ENCODE data around the gene OR2A7.
"Not testable (repeated sequence)": the region's sequence is repeated elsewhere in the genome, so short reads cannot be mapped to it uniquely, and the experiment has no call there.

Gene OR2A7, protein sequence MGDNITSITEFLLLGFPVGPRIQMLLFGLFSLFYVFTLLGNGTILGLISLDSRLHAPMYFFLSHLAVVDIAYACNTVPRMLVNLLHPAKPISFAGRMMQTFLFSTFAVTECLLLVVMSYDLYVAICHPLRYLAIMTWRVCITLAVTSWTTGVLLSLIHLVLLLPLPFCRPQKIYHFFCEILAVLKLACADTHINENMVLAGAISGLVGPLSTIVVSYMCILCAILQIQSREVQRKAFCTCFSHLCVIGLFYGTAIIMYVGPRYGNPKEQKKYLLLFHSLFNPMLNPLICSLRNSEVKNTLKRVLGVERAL

DNA sequence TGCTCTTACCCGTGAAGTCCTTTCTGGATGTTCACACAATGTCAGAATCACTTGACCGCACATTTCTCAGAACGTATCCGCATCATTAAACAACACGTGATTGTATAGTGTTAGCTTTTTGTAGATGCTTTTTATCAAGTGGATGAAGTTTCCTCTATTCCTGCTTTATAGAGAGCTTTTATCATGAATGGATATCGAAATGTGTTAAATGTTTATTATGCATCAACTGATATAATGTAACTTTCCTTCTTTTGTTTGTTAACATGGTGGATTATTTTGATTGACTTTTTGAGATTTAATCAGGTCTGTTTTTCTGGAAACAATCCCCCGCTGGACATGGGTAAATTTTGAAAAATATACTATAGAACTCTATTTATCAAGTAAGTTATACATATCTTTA is at the start of gene OR2A7:
Gene OR2A7, minus strand, starts transcription at position 101 of the 400 bp plus-strand sequence. CDS start 5,164 bp downstream, outside the sequence.
- not testable (repeated sequence) for ATAC-seq

DNA sequence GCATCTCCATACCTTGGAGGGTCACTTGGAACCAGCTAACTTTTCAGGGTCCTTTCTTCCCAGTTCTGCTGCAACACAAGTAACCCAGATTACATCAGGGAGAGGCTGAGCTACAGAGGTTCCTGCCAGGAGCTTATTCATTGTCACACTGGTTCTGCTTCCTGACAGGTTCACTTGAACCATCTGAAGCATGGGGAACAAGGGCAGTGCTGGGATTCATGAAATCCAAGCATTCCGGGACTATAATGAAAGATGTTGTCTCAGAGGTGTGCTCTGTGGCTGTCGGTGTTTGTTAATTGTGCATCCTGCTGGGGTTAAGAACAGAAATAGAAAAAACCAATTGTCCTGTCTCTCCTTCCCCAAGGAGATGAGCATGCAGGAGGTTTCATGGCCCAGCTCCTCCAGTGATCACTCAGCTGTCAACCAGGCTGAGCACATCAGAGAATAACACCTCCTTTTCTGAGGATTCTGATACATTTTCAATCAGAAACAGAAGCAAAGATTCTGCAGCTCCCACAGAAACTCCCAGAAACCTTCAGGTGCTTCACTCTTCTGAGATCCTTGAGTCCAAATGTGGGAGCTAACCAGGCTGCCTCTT is 47.4 kb upstream of the OR2A7 start, which contains the start of gene OR2A1:
Gene OR2A1, plus strand, starts transcription at position 548 of the 598 bp plus-strand sequence. CDS start 5,706 bp downstream, outside the sequence.
- ATAC-seq = not testable (repeated sequence)

DNA sequence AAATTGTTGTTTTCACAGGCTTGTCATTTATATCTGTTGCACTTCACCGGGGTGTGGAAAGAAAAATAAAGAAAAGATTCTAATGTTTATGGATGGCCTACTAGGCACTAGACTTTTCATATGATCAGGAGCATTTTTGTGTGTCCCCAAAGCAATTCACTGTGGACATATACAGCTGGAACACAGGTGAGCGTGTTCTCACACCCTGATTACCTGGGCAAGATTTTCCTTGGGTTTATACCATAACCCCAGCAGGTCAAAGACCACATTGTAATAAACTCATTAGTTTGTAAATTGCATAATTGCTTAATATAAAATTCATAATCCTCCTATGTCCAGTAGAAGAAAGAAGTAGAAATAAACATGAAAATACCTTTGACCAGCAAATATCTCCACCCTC is 46.6 kb upstream of the OR2A7 start:
- ATAC-seq = not testable (repeated sequence)

DNA sequence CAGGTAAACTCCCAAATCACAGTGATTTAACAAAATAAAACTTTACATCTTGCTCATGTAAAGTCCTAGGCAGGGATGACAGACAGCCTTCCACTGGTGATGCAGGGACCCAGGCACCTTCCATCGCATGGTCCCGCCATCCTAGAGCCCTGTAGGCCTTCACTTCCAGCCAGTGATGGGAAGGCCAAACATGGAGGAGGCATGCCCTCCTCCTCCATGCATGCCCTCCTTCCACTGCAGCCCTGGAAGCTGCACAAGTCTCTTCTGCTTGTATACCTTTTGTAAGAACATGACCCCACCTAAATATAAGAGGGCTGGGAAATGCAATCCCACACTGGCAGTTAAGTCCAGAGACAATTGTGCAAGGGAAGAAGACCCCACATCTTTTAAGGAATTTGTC is 45.1 kb upstream of the OR2A7 start:
- not testable (repeated sequence) for ATAC-seq

DNA sequence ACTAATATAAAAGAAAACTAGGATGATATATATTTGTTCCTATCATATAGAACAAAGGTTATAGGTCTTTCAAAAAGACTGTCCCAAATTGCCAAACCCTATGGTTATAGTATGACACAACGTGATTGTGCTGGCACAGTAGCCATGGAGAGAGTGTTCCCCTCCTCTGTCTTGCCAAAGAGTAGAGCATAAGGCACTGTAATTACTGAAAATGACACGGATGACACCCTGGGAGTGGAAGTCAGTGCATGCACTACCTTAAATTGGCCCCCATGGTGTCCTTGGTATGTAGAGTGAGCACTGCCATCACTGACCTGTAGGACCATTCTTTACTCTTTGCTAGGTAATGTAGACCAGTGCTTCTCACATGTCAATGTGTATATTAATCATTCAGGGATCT is 40.6 kb upstream of the OR2A7 start:
- peak in 1 of 2 donors; percentile 30 for ATAC-seq

DNA sequence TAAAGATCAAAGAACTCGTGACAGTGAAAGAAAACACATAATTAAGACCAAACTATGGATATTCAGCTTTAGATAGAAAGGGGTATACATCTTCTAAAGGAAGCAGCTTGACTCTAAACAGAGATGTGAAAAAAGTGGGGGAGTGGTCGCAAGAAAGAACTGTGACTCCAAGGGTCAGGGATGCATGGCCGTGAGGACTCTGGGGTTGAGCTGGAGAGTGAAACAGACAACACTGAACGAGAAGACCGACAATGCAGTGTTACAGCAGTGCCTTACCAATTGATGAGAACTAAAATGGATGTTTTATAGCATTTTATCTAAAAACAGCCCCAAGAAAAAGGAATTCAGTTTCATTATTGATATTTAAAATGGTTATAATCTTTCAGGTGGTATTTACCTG is 39.0 kb upstream of the OR2A7 start:
- not testable (repeated sequence) for ATAC-seq

DNA sequence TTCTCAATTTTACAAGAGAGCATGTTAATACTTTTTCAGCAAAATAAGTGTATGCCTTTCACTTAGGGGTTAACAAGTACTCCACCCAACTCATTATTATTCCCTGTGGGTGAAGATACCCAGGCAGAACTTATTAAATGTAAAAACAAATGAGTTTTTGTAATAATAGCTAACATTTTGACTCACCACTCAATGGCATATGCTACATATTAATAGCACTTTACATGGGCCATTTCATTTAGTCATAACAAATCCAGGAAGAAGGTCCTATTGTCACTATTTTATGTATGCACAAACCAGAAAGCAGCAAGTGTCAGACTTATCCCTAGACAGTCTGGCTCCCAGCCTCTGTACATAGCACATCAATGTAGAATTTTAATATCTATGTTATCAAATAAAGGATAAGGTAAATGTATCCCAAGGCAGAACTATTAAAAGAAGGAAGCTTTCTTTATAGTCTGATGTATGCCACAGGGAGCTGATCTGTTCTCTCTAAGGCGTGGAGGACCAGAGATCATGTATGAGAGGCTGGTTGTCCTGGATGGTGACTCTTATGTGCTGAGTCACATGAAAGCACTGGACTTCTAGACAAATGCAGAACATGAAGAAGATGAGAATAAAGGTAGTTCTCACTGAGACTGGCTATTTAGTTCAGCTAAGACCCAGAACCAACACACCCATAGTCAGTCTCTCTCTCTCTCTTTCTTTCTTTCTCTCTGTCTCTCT is 38.1 kb upstream of the OR2A7 start:
- ATAC-seq = peak; percentile 30 to 57

DNA sequence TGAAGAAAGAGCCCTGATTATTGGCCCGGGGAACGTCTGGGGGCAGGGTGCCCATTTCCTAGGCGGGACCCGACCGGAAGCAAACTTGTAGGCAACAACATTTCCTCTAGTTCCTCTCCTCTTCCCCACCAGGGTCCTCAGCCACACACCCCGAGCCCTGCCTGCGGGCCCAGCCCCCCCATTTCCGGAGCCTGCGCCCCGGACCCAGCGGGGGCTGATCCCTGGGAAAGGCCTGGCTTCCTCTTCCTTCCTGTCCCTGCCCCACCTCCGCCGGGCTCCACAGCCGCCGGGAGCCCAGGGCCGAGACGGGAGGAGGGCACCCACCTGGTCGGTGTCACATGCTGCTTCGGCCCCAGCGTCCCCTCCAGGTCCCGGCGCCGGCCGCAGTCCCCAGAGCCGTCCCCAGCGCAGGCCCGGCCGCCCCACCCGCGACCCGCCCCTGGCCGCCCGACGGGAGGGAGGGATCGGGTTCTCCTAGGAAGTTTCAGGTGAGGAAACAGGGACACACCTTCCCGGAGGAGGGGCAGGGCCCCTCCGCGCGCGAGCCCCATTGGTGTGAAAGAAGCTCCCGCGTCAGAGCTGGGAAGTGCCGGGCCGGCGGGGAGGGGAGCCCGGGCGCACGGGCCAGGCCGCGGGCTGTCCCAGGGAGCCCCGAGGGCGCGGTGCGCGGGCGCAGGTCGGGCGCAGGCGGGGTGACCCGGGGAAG is 29.4 kb upstream of the OR2A7 start:
- peak; percentile 78 for ATAC-seq

DNA sequence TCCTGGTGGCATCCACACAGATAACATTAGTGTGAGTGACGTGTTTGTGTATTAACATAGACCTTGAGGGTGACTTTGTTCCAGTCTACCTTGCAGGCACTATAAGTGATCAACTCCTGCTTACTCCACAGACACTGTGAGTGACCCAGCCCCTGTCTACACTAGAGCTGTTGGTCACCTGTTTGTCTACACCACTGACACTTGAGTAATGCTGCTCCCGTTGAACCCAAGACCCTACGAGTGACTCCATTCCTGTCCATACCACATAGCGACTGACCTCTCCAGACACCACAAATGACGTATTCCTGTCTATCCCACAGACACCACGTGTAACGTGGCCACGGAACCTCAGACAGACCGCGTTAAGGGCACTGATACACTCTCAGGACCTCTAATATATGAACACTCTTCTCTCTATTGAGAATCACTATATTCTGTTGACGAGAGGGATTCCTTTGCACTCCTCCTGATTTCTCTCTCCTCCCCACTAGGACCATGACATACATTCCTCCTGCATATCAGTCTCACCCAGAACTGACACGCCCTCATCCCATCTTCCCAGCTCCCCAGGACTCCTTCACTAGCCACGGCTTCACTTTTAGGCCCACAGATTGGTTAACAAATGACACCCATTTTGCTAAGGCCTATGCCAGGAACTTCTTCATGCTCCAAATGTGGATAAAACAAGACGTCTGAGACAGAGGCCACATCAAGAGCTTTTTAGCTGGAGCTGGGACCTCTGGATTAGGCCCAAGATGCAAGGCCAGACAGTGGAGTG is 28.0 kb upstream of the OR2A7 start:
- ATAC-seq = peak in 1 of 2 donors; percentile 20

DNA sequence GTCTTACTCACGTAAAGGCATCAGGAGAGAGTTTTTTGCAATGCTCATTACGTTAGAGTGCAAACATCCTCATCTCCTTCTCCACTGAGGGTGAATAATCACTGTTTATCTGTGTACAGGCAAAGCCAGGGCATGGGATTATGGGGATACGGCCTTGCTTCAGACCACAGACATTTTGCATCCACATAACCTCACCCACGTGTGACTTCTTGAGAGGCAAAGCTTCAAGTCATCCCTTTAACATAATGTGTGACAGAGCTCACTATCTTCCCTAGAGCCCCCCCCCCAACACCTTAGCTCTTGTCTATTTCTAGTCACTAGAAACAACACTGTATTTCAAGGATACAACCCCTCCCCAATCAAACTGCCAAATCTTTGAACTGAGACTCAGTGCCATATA is 27.0 kb upstream of the OR2A7 start:
- ATAC-seq = not testable (repeated sequence)

DNA sequence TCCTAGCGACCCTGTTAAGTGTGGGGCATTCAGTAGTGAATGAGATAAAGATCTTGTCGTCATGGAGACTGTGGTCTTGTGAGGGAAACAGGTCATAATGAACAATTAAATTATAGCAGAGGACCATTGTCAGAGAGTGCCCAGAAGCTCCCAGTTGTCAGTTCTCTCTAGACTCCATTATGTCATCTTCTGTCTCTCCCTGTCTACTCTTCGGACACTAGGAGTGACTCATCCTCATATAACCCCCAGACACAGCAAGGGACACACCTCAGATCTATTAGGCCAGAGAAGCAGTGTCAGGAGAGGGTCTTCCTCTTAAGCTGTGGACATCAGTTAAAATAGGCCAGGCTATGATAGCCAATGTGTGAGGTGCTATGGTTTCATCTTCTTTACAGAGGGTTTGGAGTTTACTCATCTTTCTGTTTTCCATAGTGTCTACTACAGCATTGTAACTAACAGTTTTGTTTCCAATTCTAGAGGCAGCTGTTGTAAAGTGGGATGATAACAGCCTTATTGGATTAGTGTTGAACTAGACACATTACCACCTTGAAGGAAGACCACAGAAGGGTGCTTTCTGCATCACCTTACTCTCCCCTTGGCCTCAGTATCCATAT is 22.7 kb upstream of the OR2A7 start:
- not testable (repeated sequence) for ATAC-seq

DNA sequence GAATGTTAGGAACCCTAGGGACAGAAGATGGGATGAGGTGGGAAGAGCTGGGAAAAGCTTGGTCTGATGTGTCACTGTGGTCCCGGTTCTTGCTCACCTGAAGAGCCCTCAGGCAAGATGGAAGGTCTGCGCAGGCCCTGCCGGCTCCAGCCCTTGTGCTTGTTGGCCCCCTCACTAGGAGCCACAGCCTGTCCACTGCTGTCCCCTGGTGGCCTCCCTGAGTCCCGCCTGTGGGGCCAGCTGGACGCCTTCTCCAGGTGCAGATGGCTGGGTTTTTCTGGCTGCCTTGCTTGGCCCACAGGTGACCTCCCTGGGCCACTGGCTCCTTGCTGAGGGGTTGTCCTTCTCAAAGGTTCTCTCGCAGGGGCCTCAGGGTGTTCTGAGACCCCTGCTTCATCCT is 19.1 kb upstream of the OR2A7 start:
- not testable (repeated sequence) for ATAC-seq

DNA sequence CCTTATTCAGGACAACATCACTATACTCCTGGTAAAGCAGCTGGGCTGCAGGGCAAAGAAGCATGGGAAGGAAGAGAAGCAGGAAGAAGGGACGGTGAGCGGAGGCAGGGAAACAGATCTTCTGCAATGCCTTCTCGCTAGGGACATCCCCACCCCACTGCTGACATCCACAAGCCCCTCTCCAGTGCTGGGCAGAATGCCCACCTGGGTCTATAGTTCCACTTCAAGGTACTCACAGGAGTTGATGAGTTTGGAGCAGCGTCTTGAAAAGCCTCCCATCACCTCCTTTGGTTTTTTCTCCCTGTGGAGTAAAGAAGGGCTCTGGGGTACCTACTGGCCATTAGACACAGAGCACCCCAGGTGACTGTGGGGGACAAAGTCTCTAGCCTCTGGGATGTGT is 17.9 kb upstream of the OR2A7 start:
- not testable (repeated sequence) for ATAC-seq

DNA sequence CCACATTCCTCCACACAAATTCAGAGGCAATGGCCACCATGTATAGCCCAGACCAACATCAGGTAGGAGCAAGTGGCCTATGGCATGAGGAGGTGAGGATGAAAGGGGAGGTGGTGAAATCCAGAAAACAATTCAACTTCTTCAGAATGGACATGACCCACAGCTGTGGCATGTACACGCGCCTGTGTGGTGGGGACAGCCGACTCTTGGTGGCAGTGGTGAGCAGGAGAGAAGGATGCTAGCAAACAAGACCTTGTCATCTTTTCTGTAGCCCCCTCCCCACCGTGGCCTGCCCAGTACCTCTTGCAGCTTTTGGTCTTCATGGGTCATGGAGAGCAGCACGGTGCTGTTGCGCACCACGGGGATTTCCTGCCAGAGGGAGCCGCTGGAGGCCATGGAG is 17.4 kb upstream of the OR2A7 start:
- ATAC-seq = not testable (repeated sequence)

DNA sequence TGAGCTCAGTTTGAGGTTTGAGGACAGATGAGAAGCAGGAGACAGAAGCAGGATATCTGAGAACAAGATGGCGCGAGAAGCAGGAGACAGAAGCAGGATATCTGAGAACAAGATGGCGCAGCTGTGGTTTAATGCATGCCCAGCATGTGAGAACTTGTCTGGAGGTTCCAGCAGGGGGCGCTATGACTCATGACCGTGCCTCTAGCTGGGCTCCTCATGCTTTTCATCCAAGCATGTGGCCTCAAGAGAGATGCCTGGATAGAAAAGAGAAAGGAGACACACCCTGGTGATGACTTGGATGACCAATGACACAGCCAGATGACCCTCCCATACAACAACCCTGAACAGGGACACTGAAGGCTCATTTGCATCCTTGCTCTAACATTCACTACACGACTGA is 15.4 kb upstream of the OR2A7 start:
- ATAC-seq = not testable (repeated sequence)

DNA sequence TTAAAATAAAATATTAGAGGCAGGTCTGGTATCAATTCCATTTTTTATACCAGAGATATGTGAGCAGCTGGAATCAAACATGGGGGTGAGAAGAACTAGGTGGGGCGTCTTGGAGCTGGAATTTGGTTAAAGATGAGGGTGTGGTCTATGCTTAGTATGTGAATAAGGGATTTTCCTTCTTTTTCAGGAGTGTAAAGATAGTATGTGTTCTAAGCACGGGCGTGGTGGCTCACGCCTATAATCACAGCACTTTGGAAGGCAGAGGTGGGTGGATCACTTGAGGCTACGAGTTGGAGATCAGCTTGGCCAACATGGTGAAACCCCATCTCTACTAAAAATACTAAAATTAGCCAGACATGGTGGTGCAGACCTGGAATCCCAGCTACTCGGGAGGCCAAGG is 10.7 kb upstream of the OR2A7 start:
- ATAC-seq = not testable (repeated sequence)

DNA sequence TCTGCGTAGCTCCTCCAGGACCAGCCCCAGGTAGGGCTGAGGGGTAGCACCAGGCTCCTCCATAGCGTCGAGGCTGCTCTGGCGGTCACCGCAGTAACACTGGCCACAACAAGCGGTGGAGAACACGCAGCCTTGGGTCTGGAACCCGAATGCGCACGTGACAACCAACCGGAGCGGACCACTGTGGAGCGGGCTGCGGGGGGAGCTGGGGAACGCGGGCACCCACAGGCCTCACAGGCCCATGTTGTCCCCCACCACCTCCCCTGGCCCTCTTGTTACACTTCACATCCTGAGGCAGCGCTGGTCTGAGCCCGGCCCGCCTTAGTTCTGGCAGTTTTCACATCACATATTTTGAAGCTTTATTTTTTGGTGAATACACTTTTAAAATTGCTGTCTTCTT is 4.6 kb upstream of the OR2A7 start, which contains the start of gene CTAGE8:
Gene CTAGE8, minus strand, starts transcription at position 101 of the 400 bp plus-strand sequence. Its CDS starts 38 bp downstream, at position 63.
- not testable (repeated sequence) for ATAC-seq

DNA sequence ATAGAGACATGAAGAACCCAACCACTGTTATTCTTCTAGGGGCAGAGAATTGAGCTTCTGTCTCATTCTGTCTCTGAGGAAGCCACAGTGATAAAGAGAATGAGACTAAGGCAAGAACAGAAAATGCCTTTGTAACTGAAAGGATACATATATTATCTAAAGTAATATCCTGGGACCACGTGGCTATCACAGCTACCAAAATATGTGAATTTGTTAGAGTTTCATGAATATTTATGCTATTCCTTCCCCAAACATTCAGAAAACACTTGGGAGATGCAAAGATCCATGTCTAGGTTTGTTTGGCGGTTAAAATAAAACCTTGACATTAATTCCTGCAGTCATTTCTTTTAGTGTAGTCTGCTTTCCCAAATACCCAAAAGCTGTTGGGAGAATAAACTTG is 2.5 kb downstream of the OR2A7 start:
- not testable (repeated sequence) for ATAC-seq

DNA sequence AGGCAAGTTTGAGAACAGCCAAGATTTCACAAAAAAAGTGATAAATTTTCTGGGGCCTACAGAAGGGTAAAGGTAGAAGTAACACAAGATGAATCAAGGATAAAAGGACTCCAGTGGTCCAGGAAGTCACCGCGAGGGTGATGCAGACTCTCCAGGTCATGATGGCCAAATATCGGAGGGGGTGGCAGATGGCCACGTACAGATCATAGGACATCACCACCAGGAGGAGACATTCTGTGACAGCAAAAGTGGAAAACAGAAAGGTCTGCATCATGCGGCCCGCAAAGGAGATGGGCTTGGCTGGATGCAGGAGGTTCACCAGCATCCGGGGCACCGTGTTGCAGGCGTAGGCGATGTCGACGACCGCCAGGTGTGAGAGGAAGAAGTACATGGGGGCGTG is 5.5 kb downstream of the OR2A7 start:
- ATAC-seq = not testable (repeated sequence)

DNA sequence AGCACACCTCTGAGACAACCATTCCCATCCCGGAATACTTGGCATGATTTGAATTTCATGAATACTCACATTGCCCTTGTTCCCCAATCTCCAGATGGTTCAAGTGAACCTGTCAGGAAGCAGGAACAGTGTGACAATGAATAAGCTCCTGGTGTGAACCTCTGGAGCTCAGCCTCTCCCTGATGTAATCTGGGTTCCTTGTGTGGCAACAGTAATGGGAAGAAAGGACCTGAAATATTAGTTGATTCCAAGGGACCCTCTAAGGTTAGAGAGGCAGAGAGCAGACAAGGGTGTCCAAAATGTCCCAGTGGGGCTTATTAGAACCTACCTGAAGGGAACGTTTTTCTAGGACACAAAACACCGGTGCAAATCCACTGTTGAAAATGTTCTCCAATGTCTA is 8.5 kb downstream of the OR2A7 start:
- no peak for ATAC-seq

DNA sequence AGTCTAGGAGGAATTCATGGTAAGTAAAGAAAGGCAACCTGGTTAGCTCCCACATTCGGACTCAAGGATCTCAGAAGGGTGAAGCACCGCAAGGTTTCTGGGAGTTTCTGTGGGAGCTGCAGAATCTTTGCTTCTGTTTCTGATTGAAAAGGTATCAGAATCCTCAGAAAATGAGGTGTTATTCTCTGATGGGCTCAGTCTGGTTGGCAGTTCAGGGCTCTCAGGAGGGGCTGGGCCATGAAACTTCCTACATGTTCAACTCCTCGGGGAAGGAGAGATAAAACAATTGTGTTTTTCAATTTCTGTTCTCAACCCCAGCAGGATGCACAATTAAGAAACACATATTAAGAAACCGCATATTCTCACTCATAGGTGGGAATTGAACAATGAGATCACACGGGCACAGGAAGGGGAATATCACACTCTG is 9.1 kb downstream of the OR2A7 start:
- ATAC-seq = no peak

All from activated CD4-positive, CD25-positive, alpha-beta regulatory T cell treated with anti-CD3 and anti-CD28 coated beads, Interleukin-2, amount 50 U/mL, for 24 hours (primary cell).